Large intestine (tissue), 3 donors: Measurements from ENCODE around the gene ATXN7L1. TPM values are rescaled to one million over a fixed set of nuclear protein-coding genes. Genes with fewer than 3 reads are reported as not detected.

ENCODE experiments used
- DNase-seq, 2 donors: peaks; one replicate each; pipeline versions ENCODE4 v3.0.0 to v3.0.0-alpha.2; 2013
- H3K27ac ChIP-seq: one replicate; pipeline ENCODE4 v1.5.1; 2013; ENCODE audit warnings: low read length
- H3K27me3 ChIP-seq: 2 replicates; pipeline ENCODE4 v1.6.1; 2013; ENCODE audit warnings: low read length; ENCODE audit not compliant: control insufficient read depth, insufficient read depth
- H3K36me3 ChIP-seq: 2 replicates; pipeline ENCODE4 v1.6.1; 2013; ENCODE audit warnings: low read length; ENCODE audit not compliant: control insufficient read depth, insufficient read depth
- H3K4me1 ChIP-seq: one replicate; pipeline ENCODE4 v1.6.1; 2013; ENCODE audit warnings: low read length; ENCODE audit not compliant: control insufficient read depth, insufficient read depth
- H3K4me3 ChIP-seq: one replicate; pipeline ENCODE4 v1.5.1; 2013; ENCODE audit warnings: low read length
- H3K9me3 ChIP-seq: one replicate; pipeline ENCODE4 v1.6.1; 2013; ENCODE audit warnings: mild to moderate bottlenecking, low read depth, low read length, moderate library complexity; ENCODE audit not compliant: control insufficient read depth
- WGBS: methylation state at CpG from one replicate; pipeline ENCODE4 v1.1.5; 2013; ENCODE audit warnings: low lambda C conversion rate; ENCODE audit not compliant: insufficient coverage; 5-methylcytosine and 5-hydroxymethylcytosine counted together
- polyA plus RNA-seq: library from polyadenylated mRNA; unstranded; fragments of 120-200 nt; gene quantifications from one replicate; pipeline ENCODE4 v1.2.1, GENCODE V29; 2013

ATXN7L1 gene
- polyA plus RNA-seq, 1 donor = 24.3 TPM

DNA sequence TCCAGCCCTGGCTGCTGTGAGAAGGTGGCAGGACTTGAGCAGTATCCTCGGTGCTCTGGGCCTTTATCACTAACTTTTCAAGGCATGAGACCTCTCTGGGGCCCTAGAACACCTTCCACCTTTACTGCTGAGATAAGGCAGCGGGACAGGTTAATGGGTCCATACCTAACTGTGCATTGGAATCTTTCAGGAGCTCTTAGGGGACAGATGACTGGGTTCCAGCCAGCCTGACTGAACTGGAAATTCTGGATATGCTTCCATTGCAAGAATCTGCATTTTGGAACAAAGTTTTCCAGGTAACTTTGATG is 73.0 kb downstream of the ATXN7L1 start:
- H3K27ac ChIP-seq = no peak overlapping the region
- no peak overlapping the region for H3K4me3 ChIP-seq
- WGBS = no CpG with 5 or more reads among the region's 2 CpGs
- H3K4me1 ChIP-seq = peaks cover 9% of the 10 kb centered on the region
- DNase-seq = peak in 1 of 2 donors; percentile 60
- peaks cover 6% of the 10 kb centered on the region for H3K36me3 ChIP-seq
- no peaks in the 10 kb centered on the region for H3K27me3 ChIP-seq
- no peaks in the 10 kb centered on the region for H3K9me3 ChIP-seq

DNA sequence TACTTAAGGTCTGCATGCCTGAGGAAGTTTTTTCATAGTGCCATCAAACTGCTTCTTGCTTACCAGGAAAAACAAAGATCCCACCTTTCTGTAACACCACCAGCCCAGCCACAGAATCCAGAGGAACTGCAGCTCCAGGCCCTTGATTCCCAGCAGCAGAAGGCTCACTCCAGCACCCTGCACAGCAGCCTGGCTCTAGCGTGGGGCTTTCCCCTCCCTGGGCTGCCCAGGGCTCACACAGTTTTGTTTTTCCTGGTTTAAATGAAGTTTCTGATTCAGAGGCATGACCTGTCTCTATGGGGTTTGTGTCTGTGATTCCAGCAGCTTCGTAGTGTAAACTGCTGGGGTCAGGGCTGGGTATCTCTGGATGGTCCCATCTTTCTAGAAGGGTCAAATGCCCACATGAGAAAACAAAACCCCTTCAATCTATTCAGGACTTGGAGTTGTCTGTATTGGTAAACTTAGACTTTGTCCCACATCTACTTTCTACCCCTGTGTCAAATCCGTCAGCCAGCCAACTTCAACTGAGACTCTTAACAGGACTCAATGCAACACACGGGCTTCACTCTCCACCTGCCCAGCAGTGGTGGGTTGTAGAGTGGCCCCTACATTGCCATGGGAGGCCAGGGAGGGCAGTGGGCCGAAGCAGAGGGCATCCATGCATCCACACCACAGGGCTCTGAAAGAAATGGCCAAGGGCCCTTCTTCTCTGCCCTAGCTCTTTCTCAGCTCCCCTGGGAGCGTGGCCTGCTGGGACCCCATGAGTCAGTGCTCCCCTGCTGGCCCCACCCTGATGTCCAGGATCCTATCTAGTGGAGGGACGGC is 73.6 kb downstream of the ATXN7L1 start:
- Histone ChIP-seq H3K36me3 (peaks cover 6% of the 10 kb centered on the region), H3K9me3 (no peaks in the 10 kb centered on the region), H3K27ac (no peak overlapping the region), H3K4me1 (peaks cover 9% of the 10 kb centered on the region), H3K27me3 (no peaks in the 10 kb centered on the region), H3K4me3 (no peak overlapping the region)
- WGBS = no CpG with 5 or more reads among the region's 7 CpGs
- peak in 1 of 2 donors; percentile 35 for DNase-seq

DNA sequence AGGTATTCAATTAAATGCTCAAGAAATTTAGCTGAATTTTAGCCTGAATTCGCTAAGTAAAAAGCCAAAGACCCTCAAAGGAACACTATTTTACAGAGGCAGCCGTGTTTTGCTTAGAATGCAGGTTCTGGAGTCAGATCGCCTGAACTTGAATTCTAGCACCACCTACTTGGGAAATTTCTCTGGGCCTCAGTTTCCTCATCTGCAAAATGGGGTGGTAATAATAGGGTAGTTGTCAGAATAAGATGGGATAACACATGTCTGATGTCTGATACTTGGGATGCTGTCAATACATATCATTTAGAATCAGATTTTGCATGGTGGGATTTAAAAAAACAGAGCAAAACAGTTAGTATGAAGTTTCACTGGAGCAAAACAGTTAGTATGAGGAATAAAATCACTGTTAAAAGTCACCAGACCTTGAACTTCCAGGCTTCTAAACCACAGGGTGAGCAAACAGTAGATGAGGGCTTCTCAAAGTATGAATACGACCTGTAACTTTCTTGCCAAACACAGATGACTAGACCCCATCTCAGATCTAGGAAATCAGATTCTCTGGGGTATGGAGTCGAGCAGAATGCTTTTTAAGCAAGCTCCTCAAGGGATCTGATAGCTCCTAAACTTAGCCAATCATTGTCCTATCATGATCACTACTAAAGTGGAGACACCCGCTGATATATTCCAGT is 75.4 kb downstream of the ATXN7L1 start:
- H3K27ac ChIP-seq = no peak overlapping the region
- H3K4me1 ChIP-seq = peaks cover 12% of the 10 kb centered on the region
- H3K36me3 ChIP-seq = no peaks in the 10 kb centered on the region
- H3K4me3 ChIP-seq = no peak overlapping the region
- H3K9me3 ChIP-seq = no peaks in the 10 kb centered on the region
- DNase-seq = no peak
- WGBS = no CpG with 5 or more reads among the region's 6 CpGs
- H3K27me3 ChIP-seq = no peaks in the 10 kb centered on the region

DNA sequence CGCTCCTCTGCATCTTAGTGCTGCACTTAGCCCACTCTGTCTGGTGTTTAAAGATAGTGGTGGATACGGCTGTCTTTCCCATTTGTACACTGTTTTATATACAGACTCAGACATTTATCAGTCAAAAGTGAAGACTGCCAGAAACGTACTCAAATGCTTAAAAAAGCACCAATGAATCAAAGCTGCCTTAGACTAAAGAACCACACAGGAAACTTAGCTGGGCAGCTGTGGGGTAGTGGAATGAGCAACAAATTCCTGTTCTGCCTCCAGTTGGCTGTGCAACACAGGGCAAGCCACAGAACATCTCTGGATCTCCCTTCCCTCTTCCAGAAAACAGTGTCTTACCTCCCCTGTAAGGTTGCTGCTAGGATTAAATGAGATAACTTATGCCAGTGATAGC is 76.0 kb downstream of the ATXN7L1 start:
- Histone ChIP-seq H3K9me3 (no peaks in the 10 kb centered on the region), H3K27me3 (no peaks in the 10 kb centered on the region), H3K36me3 (peaks cover 1% of the 10 kb centered on the region), H3K27ac (no peak overlapping the region), H3K4me1 (peaks cover 12% of the 10 kb centered on the region), H3K4me3 (no peak overlapping the region)
- no CpG with 5 or more reads among the region's 3 CpGs for WGBS
- no peak for DNase-seq

DNA sequence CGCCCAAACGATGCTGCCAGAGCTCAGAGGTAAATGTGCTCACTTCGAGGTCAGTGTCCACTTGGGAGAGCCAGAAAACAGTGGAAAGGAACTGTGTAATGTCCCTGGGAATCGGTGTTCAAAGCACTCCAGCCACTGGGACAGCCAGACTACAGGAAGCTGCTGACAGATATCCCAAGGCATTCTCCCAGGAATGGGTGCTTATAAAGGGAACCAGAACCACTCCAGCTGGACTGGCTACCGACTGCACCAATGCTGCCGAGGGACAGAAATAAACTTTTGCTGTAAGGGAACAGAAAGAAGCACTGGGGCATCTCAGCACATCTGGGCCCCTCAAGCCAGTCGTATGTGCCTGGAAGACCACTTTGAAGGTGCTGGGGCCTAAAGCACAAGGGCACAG is 76.7 kb downstream of the ATXN7L1 start:
- DNase-seq = no peak
- Histone ChIP-seq H3K4me3 (no peak overlapping the region), H3K36me3 (peaks cover 3% of the 10 kb centered on the region), H3K9me3 (no peaks in the 10 kb centered on the region), H3K27ac (no peak overlapping the region), H3K4me1 (peaks cover 12% of the 10 kb centered on the region), H3K27me3 (no peaks in the 10 kb centered on the region)
- no CpG with 5 or more reads among the region's 7 CpGs for WGBS

DNA sequence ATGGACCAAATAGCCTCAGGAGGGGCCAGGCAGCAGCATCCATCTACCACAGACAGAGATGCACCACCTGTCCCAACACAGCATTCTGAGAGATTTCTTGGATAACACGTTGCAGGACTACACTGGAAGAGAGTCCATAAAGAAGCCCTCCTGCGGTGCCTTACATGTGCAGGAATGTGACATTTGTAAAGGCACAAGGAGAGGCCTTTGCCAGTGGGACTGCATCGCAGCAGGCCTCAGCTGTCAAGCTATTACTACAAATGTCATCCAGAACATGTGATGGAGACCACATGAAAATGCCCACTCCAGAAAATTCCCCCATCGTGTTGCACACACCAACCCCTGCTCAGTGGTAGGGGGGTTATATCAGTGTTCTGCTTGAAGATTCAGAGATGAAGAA is 77.4 kb downstream of the ATXN7L1 start:
- Histone ChIP-seq H3K27me3 (no peaks in the 10 kb centered on the region), H3K4me1 (peaks cover 12% of the 10 kb centered on the region), H3K27ac (no peak overlapping the region), H3K4me3 (no peak overlapping the region), H3K9me3 (no peaks in the 10 kb centered on the region), H3K36me3 (peaks cover 3% of the 10 kb centered on the region)
- DNase-seq = no peak
- no CpG with 5 or more reads among the region's 4 CpGs for WGBS

DNA sequence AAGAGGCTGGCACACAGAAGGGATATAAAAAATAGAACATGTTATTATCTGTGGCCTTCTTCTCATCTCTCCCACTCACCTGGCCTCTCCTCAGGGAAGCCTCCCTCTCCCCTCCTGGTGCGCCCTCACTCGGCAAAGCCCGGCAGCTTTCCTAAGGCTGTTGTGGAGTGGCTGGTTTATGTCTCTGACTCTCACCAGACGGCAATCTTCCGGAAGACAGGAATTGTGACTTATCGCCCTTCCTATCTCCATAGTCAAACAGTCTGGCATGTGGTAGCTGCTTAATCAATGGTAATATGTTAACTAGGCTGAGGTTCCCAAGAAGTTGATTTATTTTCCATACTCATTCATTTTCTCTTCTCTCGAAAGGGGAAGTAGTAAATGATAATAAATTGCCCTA is 78.7 kb downstream of the ATXN7L1 start:
- peak; percentile 9 to 28 for DNase-seq

DNA sequence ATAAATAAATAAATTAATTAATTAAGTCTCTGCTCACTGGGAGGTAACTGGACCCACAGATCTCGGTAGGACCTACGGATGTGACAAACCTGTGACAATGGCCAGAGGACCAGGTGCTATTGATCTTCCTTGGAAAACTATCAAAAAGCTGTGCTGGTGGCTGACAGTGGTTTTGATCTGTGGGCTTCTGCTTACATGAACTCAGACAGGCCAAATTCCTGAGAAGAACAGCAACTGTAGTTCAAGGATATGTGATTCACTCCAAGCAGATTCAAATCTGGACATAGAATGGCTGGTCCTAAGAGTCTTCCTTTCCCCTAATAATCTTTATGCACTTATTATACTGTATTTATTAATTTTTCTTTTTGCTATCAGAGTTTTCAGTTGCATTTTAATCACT is 80.0 kb downstream of the ATXN7L1 start:
- H3K27ac ChIP-seq = no peak overlapping the region
- no CpG with 5 or more reads among the region's 2 CpGs for WGBS
- no peak for DNase-seq
- H3K4me3 ChIP-seq = no peak overlapping the region
- H3K36me3 ChIP-seq = peaks cover 13% of the 10 kb centered on the region
- H3K9me3 ChIP-seq = no peaks in the 10 kb centered on the region
- H3K4me1 ChIP-seq = peaks cover 3% of the 10 kb centered on the region
- no peaks in the 10 kb centered on the region for H3K27me3 ChIP-seq

More for the DNA sequence above, 78.7 kb downstream of the ATXN7L1 start:
- peaks cover 3% of the 10 kb centered on the region for H3K4me1 ChIP-seq
- WGBS = no CpG with 5 or more reads among the region's 7 CpGs
- no peak overlapping the region for H3K27ac ChIP-seq
- H3K36me3 ChIP-seq = peaks cover 8% of the 10 kb centered on the region
- H3K4me3 ChIP-seq = no peak overlapping the region
- no peaks in the 10 kb centered on the region for H3K27me3 ChIP-seq
- no peaks in the 10 kb centered on the region for H3K9me3 ChIP-seq

DNA sequence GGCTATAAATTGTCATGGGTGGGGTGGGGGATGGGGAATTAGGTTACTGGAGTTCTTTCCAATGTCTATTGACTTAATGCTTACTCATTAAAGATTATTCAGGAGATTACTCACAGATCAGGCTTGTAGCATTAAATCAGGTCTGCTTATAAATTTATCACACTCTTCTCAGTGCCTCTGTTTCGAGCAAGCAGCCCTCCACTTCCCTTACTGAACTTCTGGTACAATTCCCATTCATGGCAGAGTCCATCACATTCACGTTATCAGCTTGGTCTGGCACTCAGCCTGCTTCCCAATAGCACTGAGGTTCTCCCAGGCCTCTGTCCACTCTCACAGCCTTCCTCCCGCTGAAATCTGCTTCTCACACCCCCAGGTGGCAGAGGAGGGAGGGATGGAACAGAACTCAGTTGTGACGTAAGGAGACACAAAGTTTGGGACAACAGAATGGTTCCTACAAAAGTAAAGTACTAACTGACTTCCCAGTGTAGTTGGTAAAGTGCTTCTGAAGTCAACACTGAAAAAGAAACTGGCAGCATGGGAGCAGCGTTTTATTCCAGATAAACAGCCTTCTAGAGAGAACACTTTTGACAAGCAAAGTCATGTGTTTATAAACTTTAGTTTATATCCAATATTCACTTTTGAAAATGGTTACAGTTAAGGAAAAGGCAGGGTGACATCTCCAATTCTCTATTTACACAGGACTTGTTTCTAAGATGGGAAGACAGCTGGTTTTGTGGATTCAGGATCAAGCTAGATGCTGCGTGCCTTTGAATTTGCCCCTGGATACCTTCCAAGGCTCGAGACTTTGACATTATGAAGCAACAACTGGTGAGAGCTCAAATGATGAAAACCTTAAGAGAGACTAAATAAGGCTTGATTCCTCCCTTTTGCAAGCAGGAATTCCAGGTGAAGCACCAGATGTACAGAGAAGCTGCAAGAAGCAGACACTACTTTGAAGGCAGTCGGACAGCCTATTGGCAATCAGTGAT is 81.4 kb downstream of the ATXN7L1 start:
- no peak overlapping the region for H3K4me3 ChIP-seq
- H3K27ac ChIP-seq = no peak overlapping the region
- no peaks in the 10 kb centered on the region for H3K27me3 ChIP-seq
- H3K4me1 ChIP-seq = peaks cover 3% of the 10 kb centered on the region
- 100% methylated on average over 1 of the region's 8 CpGs for WGBS
- peaks cover 13% of the 10 kb centered on the region for H3K36me3 ChIP-seq
- no peak for DNase-seq
- H3K9me3 ChIP-seq = no peaks in the 10 kb centered on the region
